Peyer's patch (tissue), 4 donors: ENCODE results near the gene PLEKHG2.

Source experiments
- POLR2A ChIP-seq, 2 donors: fragments of 450-650 bp; IDR thresholded peaks; one replicate each; pipeline ENCODE4 v1.5.1; 2017; ENCODE audit warnings: antibody characterized with exemption in 2 of 2, mild to moderate bottlenecking in 2 of 2, moderate library complexity in 2 of 2
- TF ChIP-seq, protein P1 (sequence below), 6 experiments: fragments of 450-650 bp in 4 of 6; fragments of 200-600 bp in 2 of 6; sonication (generic) in 1 of 6; IDR thresholded peaks; one replicate each; pipeline ENCODE4 v1.5.1; 2017 to 2019; ENCODE audit warnings: antibody characterized with exemption in 6 of 6, mild to moderate bottlenecking in 3 of 6, moderate library complexity in 1 of 6

GRCh38 chr19:39469567-39469966, 57.1 kb downstream of the PLEKHG2 start:
- TF ChIP-seq POLR2A (IDR thresholded peaks at IDR 0.05): no peak
- TF ChIP-seq, protein P1, sequence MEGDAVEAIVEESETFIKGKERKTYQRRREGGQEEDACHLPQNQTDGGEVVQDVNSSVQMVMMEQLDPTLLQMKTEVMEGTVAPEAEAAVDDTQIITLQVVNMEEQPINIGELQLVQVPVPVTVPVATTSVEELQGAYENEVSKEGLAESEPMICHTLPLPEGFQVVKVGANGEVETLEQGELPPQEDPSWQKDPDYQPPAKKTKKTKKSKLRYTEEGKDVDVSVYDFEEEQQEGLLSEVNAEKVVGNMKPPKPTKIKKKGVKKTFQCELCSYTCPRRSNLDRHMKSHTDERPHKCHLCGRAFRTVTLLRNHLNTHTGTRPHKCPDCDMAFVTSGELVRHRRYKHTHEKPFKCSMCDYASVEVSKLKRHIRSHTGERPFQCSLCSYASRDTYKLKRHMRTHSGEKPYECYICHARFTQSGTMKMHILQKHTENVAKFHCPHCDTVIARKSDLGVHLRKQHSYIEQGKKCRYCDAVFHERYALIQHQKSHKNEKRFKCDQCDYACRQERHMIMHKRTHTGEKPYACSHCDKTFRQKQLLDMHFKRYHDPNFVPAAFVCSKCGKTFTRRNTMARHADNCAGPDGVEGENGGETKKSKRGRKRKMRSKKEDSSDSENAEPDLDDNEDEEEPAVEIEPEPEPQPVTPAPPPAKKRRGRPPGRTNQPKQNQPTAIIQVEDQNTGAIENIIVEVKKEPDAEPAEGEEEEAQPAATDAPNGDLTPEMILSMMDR (IDR thresholded peaks at IDR 0.05): no peak
